ENCODE measurements around the gene PRMT2. TPM values are rescaled to one million over a fixed set of nuclear protein-coding genes. Genes with fewer than 3 reads are reported as not detected.
"Not testable (repeated sequence)": the region's sequence is repeated elsewhere in the genome, so short reads cannot be mapped to it uniquely, and the experiment has no call there.

PRMT2 gene
- total RNA-seq, 1 experiment from 2014 or later: 117 TPM

DNA sequence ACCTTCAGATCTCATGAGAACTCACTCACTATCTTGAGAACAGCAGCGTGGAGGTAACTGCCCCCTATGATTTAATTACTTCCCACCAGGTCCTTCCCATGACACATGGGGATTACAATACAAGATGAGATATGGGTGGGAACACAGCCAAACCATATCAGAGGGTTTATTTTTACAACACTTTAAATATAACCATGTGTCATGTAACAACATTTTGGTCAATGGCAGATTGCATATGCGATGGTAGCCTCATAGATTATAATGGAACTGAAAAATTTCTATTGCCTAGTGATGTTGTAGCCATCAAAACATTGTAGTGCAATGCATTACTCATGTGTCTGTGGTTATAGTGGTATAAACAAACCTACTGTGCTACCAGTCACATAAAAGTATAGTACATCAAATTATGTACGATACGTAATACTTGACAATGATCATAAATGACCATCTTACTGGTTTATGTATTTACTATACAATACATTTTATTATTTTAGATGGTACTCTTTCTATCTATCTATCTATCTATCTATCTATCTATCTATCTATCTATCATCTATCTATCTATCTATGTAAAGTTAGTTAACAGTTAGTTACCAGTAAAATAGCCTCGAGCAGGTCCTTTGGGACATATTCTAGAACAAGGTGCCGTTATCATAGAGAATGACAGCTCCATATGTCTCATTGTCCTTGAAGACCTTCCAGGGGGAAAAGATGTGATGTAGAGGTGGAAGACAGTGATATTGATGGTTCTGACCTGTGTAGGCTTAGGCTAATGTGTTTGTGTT is 18.0 kb upstream of the PRMT2 start:
- peak; percentile 89 for DNase-seq (ENCODE audit: low read depth)

GRCh38 chr21:46618738-46619379 is 16.6 kb upstream of the PRMT2 start:
- DNase-seq (ENCODE audit: low read depth): peak; percentile 42

GRCh38 chr21:46619846-46620245 is 15.6 kb upstream of the PRMT2 start:
- no peak for DNase-seq (ENCODE audit: low read depth)

GRCh38 chr21:46620846-46621245 is 14.6 kb upstream of the PRMT2 start:
- no peak for DNase-seq (ENCODE audit: low read depth)

DNA sequence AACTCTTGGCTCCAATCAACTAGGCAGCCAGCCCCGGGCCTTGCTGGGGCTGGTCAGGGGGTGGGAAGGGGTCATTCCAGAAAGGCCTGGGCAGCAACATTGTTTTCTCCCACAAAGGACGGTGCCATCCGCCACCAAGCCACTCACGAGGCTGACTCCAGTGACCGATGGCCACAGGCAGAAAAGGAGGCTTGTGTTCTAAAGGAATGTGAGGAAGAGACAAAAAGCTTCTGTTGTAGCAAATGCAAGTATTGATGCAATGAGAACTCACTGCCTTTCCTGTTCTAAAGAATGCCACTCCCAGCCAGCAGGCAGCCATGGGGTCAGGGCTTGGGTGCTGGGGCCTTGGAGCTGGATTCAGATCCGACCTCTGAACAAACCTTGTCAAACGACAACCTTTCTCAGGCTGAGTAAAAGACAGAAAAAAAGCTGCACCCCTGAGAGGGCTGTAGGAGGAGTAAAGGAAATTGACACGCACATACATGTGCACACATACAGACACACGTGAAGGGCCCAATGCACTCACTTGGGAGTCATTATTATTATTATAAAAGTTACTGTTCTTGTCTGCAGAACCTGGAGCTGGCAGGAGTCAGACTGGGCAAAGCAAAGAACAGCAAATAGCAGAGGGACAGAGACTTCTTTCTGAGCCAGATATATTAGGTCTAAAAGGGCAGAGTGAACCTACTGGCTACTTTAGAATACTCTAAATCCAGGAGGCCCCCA is 13.9 kb upstream of the PRMT2 start:
- DNase-seq (ENCODE audit: low read depth): no peak

DNA sequence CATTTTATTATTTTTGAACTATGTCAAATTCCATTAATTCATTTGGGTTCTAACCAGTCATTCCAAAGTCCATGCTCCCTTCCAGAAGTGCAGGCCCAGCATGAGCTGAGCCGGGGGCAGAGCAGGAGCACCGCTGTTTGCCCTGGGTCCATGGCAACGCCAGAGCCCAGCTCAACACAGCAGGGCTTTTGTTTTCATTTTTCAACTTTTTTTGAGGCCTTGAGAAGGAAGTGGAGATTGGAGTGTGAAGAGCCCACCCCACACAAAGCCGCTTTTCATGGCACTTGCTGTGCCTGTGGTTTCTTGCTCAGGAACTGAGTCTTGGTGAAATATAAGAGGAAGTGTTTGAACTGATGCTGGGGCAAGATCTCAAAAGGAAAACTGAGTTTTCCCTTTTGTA is 13.2 kb upstream of the PRMT2 start:
- no peak for DNase-seq (ENCODE audit: low read depth)

DNA sequence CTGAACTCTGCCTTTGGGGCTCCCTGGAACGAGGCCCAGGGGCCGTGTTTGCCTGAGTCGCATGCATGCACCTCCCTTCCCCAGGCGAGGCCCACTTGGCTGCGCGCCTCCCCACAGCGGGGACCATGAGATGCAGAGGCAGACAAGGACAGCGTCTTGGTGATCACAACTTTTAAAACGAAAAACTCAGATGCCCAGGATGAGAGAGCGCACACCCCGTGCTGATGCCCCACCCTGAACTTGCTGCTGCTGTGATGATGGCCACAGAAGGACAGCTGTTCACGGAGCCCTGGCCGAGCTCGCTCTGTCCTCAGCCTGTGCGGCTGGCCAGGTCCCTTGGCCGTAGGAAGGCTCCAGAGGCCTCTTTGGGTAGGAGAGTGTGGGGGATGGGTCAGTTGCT is 11.4 kb upstream of the PRMT2 start:
- no peak for DNase-seq (ENCODE audit: low read depth)

- DNase-seq (ENCODE audit: low read depth): no peak
These were observed 9.7 kb upstream of the PRMT2 start for GRCh38 chr21:46625759-46626158.

- no peak for DNase-seq (ENCODE audit: low read depth)
These were observed 8.9 kb upstream of the PRMT2 start for GRCh38 chr21:46626536-46626935.

DNA sequence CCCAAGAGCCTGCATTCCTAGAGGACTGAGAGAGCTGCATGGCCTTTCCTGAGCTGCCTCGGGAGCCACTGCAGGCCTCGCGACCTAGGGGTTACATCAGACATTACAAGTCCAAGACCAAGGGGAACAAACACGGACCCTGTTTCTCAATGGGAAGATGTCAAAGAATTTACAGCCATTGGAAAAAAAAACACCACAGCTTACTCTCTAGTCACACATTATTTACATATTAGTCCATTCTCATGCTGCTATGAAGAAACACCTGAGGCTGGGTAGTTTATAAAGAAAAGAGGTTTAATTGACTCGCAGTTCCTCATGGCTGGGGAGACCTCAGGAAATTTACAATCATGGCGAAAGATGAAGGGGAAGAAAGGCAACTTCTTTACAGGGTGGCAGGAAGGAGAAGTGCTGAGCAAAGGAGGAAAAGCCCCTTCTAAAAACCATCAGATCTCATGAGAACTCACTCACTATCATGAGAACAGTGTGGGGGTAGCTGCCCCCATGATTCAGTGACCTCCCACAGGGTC is 8.4 kb upstream of the PRMT2 start:
- DNase-seq (ENCODE audit: low read depth): no peak

DNA sequence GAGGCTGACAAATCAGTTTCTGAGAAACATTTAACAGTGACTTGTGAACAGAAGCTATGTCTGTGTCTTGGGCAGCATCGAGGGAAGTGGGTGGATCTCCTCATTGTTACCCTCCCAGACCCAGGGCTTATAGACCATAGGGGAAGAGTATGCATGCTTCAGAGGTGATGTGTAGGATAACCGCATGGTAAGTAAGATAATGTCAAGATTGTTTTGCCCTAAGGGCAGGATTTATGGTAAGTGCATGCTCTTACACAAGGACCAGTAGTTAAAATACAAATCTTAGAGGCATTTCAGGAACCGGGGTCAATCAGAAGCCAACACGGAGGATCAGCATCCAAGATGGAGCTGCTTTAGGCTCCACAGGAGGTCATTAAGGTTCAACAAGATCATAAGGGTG is 7.7 kb upstream of the PRMT2 start:
- no peak for DNase-seq (ENCODE audit: low read depth)

- no peak for DNase-seq (ENCODE audit: low read depth)
These were observed 6.6 kb upstream of the PRMT2 start for GRCh38 chr21:46628868-46629267.

DNA sequence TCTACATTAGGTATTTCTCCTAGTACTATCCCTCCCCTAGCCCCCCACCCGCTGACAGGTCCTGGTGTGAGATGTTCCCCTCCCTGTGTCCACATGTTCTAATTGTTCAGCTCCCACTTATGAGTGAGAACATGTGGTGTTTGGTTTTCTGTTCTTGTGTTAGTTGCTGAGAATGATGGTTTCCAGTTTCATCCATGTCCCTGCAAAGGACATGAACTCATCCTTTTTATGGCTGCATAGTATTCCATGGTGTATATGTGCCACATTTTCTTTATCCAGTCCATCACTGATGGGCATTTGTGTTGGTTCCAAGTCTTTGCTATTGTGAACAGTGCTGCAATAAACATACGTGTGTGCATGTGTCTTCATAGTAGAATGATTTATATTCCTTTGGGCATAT is 4.6 kb upstream of the PRMT2 start:
- DNase-seq (ENCODE audit: low read depth): not testable (repeated sequence)

GRCh38 chr21:46633566-46633965 is 1.9 kb upstream of the PRMT2 start:
- DNase-seq (ENCODE audit: low read depth): no peak

- DNase-seq (ENCODE audit: low read depth): no peak
These were observed 1.0 kb upstream of the PRMT2 start for GRCh38 chr21:46634427-46634826.

DNA sequence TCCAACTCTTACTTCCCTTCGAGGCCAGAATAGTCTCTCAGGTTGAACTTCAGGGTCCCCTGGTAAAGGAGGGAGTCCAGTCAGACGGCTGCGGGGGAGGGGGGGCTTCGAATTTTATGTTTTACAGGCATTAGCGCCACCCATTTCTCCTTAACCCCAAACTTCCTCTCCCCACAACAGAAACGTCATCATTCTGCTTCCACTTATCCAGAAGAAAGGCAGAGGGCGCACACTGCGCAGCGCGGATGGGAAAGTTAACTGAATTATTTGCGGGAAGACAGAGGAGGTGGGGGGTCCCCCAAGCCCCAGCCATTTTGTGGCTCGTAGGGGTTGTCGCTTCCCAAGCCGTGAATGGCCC is 529 bp upstream of the PRMT2 start:
- peak; percentile 92 for DNase-seq (ENCODE audit: low read depth)

DNA sequence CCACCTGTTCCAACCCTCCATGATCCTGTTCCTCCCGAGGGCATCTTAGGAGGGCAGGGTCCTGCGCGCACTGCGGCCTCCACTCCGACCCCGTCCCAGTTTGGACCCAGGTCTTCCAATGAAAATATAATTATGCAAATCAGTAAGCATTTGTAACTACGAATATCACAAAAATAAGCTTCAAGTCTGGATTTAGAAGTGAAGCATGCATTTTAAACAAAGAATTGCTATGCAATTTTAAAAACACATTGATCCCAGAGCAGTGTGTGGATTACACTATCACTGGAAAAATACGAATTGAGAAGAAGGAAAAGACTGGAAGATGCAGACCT is 673 bp downstream of the PRMT2 start:
- no peak for DNase-seq (ENCODE audit: low read depth)

GRCh38 chr21:46636550-46637285 is 1.2 kb downstream of the PRMT2 start:
- no peak for DNase-seq (ENCODE audit: low read depth)

DNA sequence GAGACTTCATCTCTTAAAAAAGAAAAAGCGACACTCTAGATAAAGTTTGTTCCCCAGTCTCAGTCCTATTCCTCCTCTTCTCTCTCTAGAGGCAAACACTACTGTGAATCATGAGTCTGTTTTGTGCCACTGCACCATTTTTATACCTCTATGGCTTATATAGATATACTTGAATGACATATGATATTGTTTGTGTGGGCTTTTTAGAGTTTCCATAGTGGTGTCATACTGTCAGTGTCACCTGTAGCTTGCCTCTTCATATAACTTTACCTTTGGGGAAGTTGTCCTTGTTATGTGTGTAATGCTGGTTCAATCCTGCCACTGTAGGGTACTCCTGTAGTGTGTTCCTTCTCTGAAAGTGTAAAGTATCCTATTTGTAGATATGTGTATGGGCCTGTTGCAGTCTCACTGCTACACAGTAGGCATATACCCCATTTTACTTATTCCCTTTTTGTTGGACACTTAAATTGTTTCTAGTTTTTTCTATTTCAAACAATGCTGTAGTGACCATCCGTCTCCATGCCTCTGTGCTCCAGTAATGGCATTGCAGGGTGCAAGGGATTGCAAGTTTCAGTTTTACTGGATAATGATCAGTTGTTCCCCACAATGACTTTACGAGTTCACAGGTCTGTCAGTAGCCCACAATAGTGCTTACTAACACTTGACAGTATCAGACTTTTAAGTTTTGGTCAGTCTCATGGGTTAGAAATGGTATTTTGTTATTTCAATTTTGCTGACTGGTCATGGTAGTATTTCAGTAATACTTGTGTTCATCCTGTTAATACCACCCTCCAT is 2.7 kb downstream of the PRMT2 start:
- peak; percentile 41 for DNase-seq (ENCODE audit: low read depth)

DNA sequence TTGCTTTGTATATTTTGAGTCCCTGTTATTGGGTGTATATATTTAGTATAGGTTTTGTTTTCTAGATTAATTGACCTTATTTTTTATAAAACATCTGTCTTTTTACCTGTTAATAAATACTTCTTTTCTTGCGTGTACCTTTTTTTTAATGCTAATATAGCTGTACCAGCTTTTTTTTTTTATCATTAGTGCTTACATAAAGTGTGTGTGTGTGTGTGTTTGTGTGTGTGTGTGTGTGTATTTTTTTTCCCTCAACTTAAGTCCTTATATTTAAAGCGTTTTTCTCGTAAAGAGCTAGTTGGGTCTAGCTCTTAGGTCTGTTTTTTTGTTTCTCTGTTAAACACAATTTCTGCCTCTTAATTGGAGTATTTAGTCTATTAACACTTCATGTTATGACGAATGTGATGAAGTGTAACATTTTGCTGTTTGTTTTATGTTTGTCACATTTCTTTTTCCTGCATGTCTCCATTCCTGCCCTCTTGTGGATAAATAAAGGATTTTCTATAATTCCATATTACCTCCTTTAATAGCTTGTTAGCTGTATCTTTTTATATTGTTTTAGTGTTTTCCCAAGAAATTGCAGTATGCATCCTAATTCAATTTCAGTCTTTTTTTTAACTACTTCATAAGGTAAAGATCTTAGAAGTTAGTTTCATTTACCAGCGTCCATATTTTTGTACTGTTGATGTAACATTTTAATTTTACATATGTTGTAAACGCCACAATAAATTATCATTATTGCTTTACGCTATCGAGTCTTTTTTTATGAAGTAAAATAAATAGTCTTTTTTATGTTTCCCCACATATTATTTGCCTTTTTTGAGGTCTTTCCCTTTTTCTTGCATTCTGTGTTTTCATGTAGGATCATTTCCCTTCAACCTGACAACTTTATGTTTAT is 4.3 kb downstream of the PRMT2 start:
- DNase-seq (ENCODE audit: low read depth): peak; percentile 40
